HEK293T (cell line): ENCODE results near the gene DGKD.

Experiments used
- CTCF ChIA-PET: fragments of 350-600 bp; formaldehyde crosslinking; extraction: SDS; loops from one replicate; lab custom pipeline; 2021; ENCODE audit warnings: antibody characterized with exemption, inconsistent platforms; lab: Yijun Ruan, JAX
- POLR2A ChIA-PET: fragments of 350-600 bp; formaldehyde crosslinking; extraction: SDS; loops from one replicate; lab custom pipeline; 2020; ENCODE audit warnings: antibody characterized with exemption, inconsistent platforms; lab: Yijun Ruan, JAX
- DNase-seq: peaks from one replicate; pipeline ENCODE4 v3.0.0; 2012; ENCODE audit warnings: mixed read lengths; ENCODE audit errors: extremely low spot score
- ARNT ChIP-seq: fragments of 450-650 bp; IDR thresholded peaks from 2 replicates; pipeline ENCODE4 v1.6.1; 2017; ENCODE audit warnings: mild to moderate bottlenecking
- BHLHE40 ChIP-seq: fragments of 450-650 bp; IDR thresholded peaks from 2 replicates; pipeline ENCODE4 v1.6.1; 2016; ENCODE audit warnings: mild to moderate bottlenecking, moderate library complexity, borderline replicate concordance
- CTBP1 ChIP-seq: fragments of 450-650 bp; IDR thresholded peaks from 2 replicates; pipeline ENCODE4 v1.6.1; 2016; ENCODE audit warnings: borderline replicate concordance
- ELF4 ChIP-seq: fragments of 450-650 bp; IDR thresholded peaks from 2 replicates; pipeline ENCODE4 v1.6.1; 2017; ENCODE audit warnings: antibody characterized with exemption
- FOXA1 ChIP-seq: fragments of 450-650 bp; IDR thresholded peaks from 2 replicates; pipeline ENCODE4 v1.6.1; 2016; ENCODE audit warnings: mild to moderate bottlenecking
- FOXK2 ChIP-seq: fragments of 450-650 bp; IDR thresholded peaks from 2 replicates; pipeline ENCODE4 v1.6.1; 2016; ENCODE audit warnings: mild to moderate bottlenecking
- FOXM1 ChIP-seq: fragments of 450-650 bp; IDR thresholded peaks from 2 replicates; pipeline ENCODE4 v1.6.1; 2017; ENCODE audit warnings: mild to moderate bottlenecking, borderline replicate concordance
- HDGF ChIP-seq: fragments of 450-650 bp; IDR thresholded peaks from 2 replicates; pipeline ENCODE4 v1.6.1; 2017; ENCODE audit warnings: antibody characterized with exemption, borderline replicate concordance
- L3MBTL2 ChIP-seq: fragments of 450-650 bp; conservative IDR thresholded peaks from 2 replicates; pipeline ENCODE4 v1.6.1; 2016; ENCODE audit warnings: mild to moderate bottlenecking
- LEF1 ChIP-seq: fragments of 450-650 bp; IDR thresholded peaks from 2 replicates; pipeline ENCODE4 v1.6.1; 2017; ENCODE audit warnings: mild to moderate bottlenecking, borderline replicate concordance
- NFRKB ChIP-seq: fragments of 450-650 bp; IDR thresholded peaks from 2 replicates; pipeline ENCODE4 v1.6.1; 2016; ENCODE audit warnings: mild to moderate bottlenecking, moderate library complexity
- PKNOX1 ChIP-seq: fragments of 450-650 bp; IDR thresholded peaks from 2 replicates; pipeline ENCODE4 v1.6.1; 2016
- SP1 ChIP-seq: fragments of 450-650 bp; IDR thresholded peaks from 2 replicates; pipeline ENCODE4 v1.6.1; 2017
- SUZ12 ChIP-seq: fragments of 450-650 bp; IDR thresholded peaks from 2 replicates; pipeline ENCODE4 v1.6.1; 2016; ENCODE audit warnings: mild to moderate bottlenecking
- TARDBP ChIP-seq: fragments of 450-650 bp; IDR thresholded peaks from 2 replicates; pipeline ENCODE4 v1.6.1; 2016
- ZNF384 ChIP-seq: fragments of 450-650 bp; IDR thresholded peaks from 2 replicates; pipeline ENCODE4 v1.6.1; 2016

Gene DGKD

DNA sequence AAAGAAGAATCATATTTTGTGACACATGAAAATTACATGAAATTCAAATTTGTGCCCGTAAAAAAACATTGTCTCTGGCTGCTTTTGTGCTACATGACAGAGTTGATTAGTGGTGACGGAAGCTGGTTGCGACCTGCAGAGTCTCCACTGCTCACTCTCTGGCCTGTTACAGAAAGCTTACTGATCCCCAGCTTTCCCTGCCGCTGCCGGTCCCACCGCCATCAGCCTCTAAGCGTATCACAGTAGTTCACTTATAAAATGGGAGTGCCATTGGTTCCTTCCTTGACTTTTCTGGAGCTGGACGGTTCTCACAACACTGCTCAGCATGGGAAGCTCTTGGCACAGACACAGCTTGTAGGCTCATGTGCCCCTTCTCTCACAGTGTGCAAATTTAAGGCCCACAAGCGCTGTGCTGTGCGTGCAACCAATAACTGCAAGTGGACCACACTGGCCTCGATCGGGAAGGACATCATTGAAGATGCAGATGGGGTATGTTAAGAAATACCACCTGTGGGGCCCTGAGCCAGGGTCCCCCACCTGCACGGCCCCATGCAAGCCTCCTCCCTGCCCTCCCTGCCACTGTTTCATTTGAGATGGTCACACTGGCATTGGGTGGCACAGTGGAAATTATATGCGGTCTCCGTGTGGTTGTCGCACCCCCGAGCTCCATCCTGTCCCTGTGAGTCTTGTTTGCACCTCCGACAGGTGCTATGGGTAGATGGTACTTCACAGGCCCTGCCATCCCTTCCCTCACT lies 81.3 kb downstream of the DGKD start:
- DNase-seq: no peak
- CTCF ChIA-PET: interaction anchor here (1.2 kb wide), 1 partner anchor 13 kb away, joined by 3 read pairs; no protein-coding TSS in a partner anchor
- POLR2A ChIA-PET: no interaction called here
- TF ChIP-seq FOXK2 (no peak), BHLHE40 (no peak), CTBP1 (no peak), LEF1 (no peak), TARDBP (no peak), SUZ12 (no peak), FOXM1 (no peak), L3MBTL2 (no peak), NFRKB (no peak), FOXA1 (no peak), ELF4 (no peak), ARNT (no peak), SP1 (no peak), HDGF (no peak), ZNF384 (no peak), PKNOX1 (no peak)

- ChIA-PET CTCF (no interaction called here), POLR2A (no interaction called here)
- TF ChIP-seq ARNT: no peak
- no peak for TF ChIP-seq FOXK2
- no peak for TF ChIP-seq ZNF384
- TF ChIP-seq SUZ12: no peak
- TF ChIP-seq HDGF: no peak
- no peak for TF ChIP-seq L3MBTL2
- TF ChIP-seq FOXM1: no peak
- no peak for TF ChIP-seq ELF4
- TF ChIP-seq BHLHE40: no peak
- no peak for TF ChIP-seq NFRKB
- TF ChIP-seq SP1: no peak
- TF ChIP-seq PKNOX1: no peak
- no peak for TF ChIP-seq TARDBP
- no peak for TF ChIP-seq FOXA1
- TF ChIP-seq LEF1: no peak
- no peak for TF ChIP-seq CTBP1
- no peak for DNase-seq
These were observed 81.9 kb downstream of the DGKD start for GRCh38 chr2:233436191-233436581.

DNA sequence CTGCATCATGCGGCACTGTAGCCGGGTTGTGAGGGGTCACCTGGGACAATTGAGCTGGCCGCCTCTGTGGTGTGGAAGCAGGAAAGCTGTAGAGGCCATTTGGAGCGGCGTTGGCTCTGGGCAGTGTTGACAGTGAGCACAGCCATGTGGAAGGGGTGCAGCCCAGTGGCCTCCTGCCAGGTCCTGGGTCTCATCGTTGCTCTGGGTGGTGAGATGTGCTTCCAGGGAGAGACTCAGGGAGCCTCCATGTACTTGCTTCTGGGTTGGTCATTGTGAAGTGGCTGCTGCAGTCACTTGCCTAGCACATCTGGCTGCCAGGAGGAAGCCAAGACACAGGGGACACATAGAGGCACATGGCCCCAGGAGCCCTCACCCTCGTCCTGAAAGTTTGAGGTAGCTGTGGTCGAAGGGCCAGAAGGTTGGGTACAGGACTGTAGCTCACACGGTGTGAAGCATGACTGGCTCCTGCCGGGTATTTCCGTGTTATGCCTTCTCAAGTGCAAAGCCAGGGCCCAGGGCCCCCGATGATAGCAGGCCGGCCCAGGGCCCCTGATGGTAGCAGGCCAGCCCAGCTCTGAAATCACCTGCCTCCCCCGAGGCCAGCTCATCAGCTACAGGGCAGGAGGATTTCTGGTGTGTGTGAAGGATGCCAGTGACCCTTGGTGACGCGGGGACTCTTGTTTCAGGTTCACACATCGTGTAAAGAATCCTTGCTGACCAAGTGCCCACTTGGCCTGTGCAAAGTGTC lies 82.6 kb downstream of the DGKD start:
- CTCF ChIA-PET: no interaction called here
- POLR2A ChIA-PET: no interaction called here
- TF ChIP-seq BHLHE40 (no peak), PKNOX1 (no peak), CTBP1 (no peak), L3MBTL2 (no peak), SUZ12 (no peak), ZNF384 (no peak), SP1 (no peak), ARNT (no peak), HDGF (no peak), LEF1 (no peak), TARDBP (no peak), FOXA1 (no peak), FOXM1 (no peak), FOXK2 (no peak), ELF4 (no peak), NFRKB (no peak)
- no peak for DNase-seq

- ChIA-PET CTCF (no interaction called here), POLR2A (no interaction called here)
- DNase-seq: no peak
- no peak for TF ChIP-seq ARNT
- TF ChIP-seq CTBP1: no peak
- no peak for TF ChIP-seq TARDBP
- no peak for TF ChIP-seq FOXA1
- no peak for TF ChIP-seq BHLHE40
- TF ChIP-seq ZNF384: no peak
- TF ChIP-seq L3MBTL2: no peak
- no peak for TF ChIP-seq HDGF
These were observed 83.2 kb downstream of the DGKD start for GRCh38 chr2:233437439-233437955.

- CTCF ChIA-PET: no interaction called here
- TF ChIP-seq BHLHE40 (no peak), TARDBP (no peak), CTBP1 (no peak)
- DNase-seq: no peak
- POLR2A ChIA-PET: no interaction called here
These were observed 84.4 kb downstream of the DGKD start for GRCh38 chr2:233438573-233439147.

GRCh38 chr2:233439191-233439590 lies 84.9 kb downstream of the DGKD start:
- ChIA-PET CTCF (no interaction called here), POLR2A (no interaction called here)
- no peak for TF ChIP-seq L3MBTL2
- no peak for TF ChIP-seq FOXA1
- no peak for TF ChIP-seq TARDBP
- no peak for TF ChIP-seq CTBP1
- TF ChIP-seq ZNF384: no peak
- no peak for TF ChIP-seq BHLHE40
- no peak for TF ChIP-seq PKNOX1
- TF ChIP-seq FOXK2: no peak
- no peak for TF ChIP-seq ARNT
- no peak for TF ChIP-seq ELF4
- TF ChIP-seq LEF1: no peak
- TF ChIP-seq NFRKB: no peak
- TF ChIP-seq SP1: no peak
- no peak for DNase-seq
